Ishikawa (cell line): ENCODE measurements around the gene SLC36A1.

Source experiments
- CREB1 ChIP-seq: IDR thresholded peaks from 2 replicates; pipeline ENCODE4 v1.6.1; 2012; ENCODE audit warnings: low read depth
- EP300 ChIP-seq: IDR thresholded peaks from 2 replicates; pipeline ENCODE4 v1.6.1; 2012; ENCODE audit warnings: borderline replicate concordance
- FOXM1 ChIP-seq: IDR thresholded peaks from 2 replicates; pipeline ENCODE4 v1.6.1; 2012; ENCODE audit warnings: low read depth, borderline replicate concordance
- MAX ChIP-seq: IDR thresholded peaks from 2 replicates; pipeline ENCODE4 v1.6.1; 2012
- RAD21 ChIP-seq: IDR thresholded peaks from 2 replicates; pipeline ENCODE4 v1.6.1; 2012; ENCODE audit warnings: low read depth
- REST ChIP-seq: IDR thresholded peaks from 2 replicates; pipeline ENCODE4 v1.6.1; 2012; ENCODE audit warnings: low read depth, mild to moderate bottlenecking
- TAF1 ChIP-seq: IDR thresholded peaks from 2 replicates; pipeline ENCODE4 v1.6.1; 2012; ENCODE audit warnings: low read depth, mild to moderate bottlenecking
- USF1 ChIP-seq: IDR thresholded peaks from 2 replicates; pipeline ENCODE4 v1.6.1; 2012
- YY1 ChIP-seq: IDR thresholded peaks from 2 replicates; pipeline ENCODE4 v1.6.1; 2012; ENCODE audit warnings: low read depth
- ZBTB7A ChIP-seq: IDR thresholded peaks from 2 replicates; pipeline ENCODE4 v1.6.1; 2012; ENCODE audit warnings: low read depth

GRCh38 chr5:151476016-151476415 is 28.6 kb downstream of the SLC36A1 start:
- TF ChIP-seq EP300 (no peak), YY1 (no peak), RAD21 (no peak), ZBTB7A (no peak), FOXM1 (no peak), REST (no peak), USF1 (no peak), MAX (no peak), TAF1 (no peak), CREB1 (no peak)
